ENCODE results near the gene DUSP15.

Gene DUSP15

GRCh38 chr20:31859266-31859997 is 10.9 kb downstream of the DUSP15 start:
- DNase-seq = no peak

- DNase-seq = no peak
Measured at GRCh38 chr20:31858760-31859083, 11.6 kb downstream of the DUSP15 start.

- DNase-seq = no peak
Measured at GRCh38 chr20:31857861-31858759, 12.2 kb downstream of the DUSP15 start.

GRCh38 chr20:31856516-31856915 is 13.8 kb downstream of the DUSP15 start:
- DNase-seq = no peak

- DNase-seq = no peak
Measured at GRCh38 chr20:31853481-31853880, 16.8 kb downstream of the DUSP15 start.

- no peak for DNase-seq
Measured at GRCh38 chr20:31851240-31851955, 18.9 kb downstream of the DUSP15 start.

GRCh38 chr20:31849306-31849930 is 20.9 kb downstream of the DUSP15 start:
- DNase-seq = no peak

GRCh38 chr20:31848088-31848999 is 22.0 kb downstream of the DUSP15 start:
- no peak for DNase-seq

- no peak for DNase-seq
Measured at GRCh38 chr20:31846793-31847138, 23.6 kb downstream of the DUSP15 start.

GRCh38 chr20:31845300-31845863 is 24.9 kb downstream of the DUSP15 start, which contains the start of gene FOXS1:
Gene FOXS1, minus strand, starts transcription at chr20:31845604. Its CDS starts 62 bp downstream, at chr20:31845542.
- DNase-seq = no peak

GRCh38 chr20:31844737-31845299 is 25.5 kb downstream of the DUSP15 start:
- no peak for DNase-seq

- DNase-seq = no peak
Measured at GRCh38 chr20:31843881-31844280, 26.4 kb downstream of the DUSP15 start.

GRCh38 chr20:31843288-31843687 is 27.0 kb downstream of the DUSP15 start:
- DNase-seq = no peak

- peak; percentile 86 for DNase-seq
Measured at GRCh38 chr20:31842471-31843157, 27.7 kb downstream of the DUSP15 start.

- peak; percentile 98 for DNase-seq
Measured at GRCh38 chr20:31841928-31842327, 28.4 kb downstream of the DUSP15 start.

- peak; percentile 77 for DNase-seq
Measured at GRCh38 chr20:31840906-31841816, 29.2 kb downstream of the DUSP15 start.

- peak; percentile 14 for DNase-seq
Measured at GRCh38 chr20:31839782-31840487, 30.4 kb downstream of the DUSP15 start.

- DNase-seq = peak; percentile 87
Measured at GRCh38 chr20:31838646-31839292, 31.6 kb downstream of the DUSP15 start.

Data from NCI-H226 (cell line).